Neural progenitor cell (in vitro differentiated cells): Measurements from ENCODE around the gene ZNF621.

Experiments used
- EZH2 ChIP-seq: fragments of 200-600 bp; sonication (generic); IDR thresholded peaks from 2 replicates; pipeline ENCODE4 v1.6.1; 2017; ENCODE audit warnings: antibody characterized with exemption, mild to moderate bottlenecking, moderate library complexity
- TF ChIP-seq, protein P1 (sequence below): fragments of 200-600 bp; sonication (generic); IDR thresholded peaks from 2 replicates; pipeline ENCODE4 v1.5.1; 2017; ENCODE audit warnings: antibody characterized with exemption, mild to moderate bottlenecking

DNA sequence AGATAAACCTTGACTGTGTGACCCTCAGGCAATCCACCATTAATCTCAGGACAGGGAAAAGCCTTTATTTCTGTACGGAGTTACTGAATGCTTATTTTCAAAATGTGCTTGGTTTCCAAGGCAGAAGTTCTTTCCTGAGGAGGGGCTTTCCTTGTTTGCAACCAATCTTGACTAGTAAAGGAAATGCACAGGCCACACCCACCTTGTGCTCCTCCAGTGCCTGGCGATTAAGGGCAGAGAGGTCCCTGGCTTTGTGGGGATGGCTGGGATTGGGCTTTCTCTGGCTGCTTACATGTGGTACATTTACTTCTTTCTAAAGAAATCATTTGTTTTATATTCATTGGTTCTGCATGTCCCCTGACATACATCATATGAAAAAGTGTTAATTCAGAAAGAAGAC lies 47.8 kb downstream of the ZNF621 start:
- no peak for TF ChIP-seq EZH2
- TF ChIP-seq, protein P1, sequence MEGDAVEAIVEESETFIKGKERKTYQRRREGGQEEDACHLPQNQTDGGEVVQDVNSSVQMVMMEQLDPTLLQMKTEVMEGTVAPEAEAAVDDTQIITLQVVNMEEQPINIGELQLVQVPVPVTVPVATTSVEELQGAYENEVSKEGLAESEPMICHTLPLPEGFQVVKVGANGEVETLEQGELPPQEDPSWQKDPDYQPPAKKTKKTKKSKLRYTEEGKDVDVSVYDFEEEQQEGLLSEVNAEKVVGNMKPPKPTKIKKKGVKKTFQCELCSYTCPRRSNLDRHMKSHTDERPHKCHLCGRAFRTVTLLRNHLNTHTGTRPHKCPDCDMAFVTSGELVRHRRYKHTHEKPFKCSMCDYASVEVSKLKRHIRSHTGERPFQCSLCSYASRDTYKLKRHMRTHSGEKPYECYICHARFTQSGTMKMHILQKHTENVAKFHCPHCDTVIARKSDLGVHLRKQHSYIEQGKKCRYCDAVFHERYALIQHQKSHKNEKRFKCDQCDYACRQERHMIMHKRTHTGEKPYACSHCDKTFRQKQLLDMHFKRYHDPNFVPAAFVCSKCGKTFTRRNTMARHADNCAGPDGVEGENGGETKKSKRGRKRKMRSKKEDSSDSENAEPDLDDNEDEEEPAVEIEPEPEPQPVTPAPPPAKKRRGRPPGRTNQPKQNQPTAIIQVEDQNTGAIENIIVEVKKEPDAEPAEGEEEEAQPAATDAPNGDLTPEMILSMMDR, result no peak
